Colonic mucosa (tissue), 4 donors: ENCODE results near the gene MTHFS. TPM values are rescaled to one million over a fixed set of nuclear protein-coding genes. Genes with fewer than 3 reads are reported as not detected.

ENCODE experiments used
- DNase-seq: peaks from one replicate; pipeline ENCODE4 v3.0.0-alpha.2; 2020
- H3K27ac ChIP-seq: fragments of 200-600 bp; one replicate; pipeline ENCODE4 v1.8.0; 2021
- H3K27me3 ChIP-seq: fragments of 200-600 bp; one replicate; pipeline ENCODE4 v1.8.0; 2021
- H3K36me3 ChIP-seq: fragments of 200-600 bp; one replicate; pipeline ENCODE4 v1.8.0; 2021
- H3K4me1 ChIP-seq: fragments of 200-600 bp; one replicate; pipeline ENCODE4 v1.8.0; 2021; ENCODE audit warnings: mild to moderate bottlenecking
- H3K4me3 ChIP-seq: fragments of 200-600 bp; one replicate; pipeline ENCODE4 v1.8.0; 2021
- H3K9ac ChIP-seq, 2 donors: one replicate each; pipeline ENCODE4 v1.7.0; 2013; ENCODE audit warnings: control low read depth in 2 of 2, low read depth in 2 of 2, low read length in 2 of 2
- H3K9me3 ChIP-seq: fragments of 200-600 bp; one replicate; pipeline ENCODE4 v1.8.0; 2021
- intact Hi-C: fragments of 100-400 bp; cut with DNase I; formaldehyde crosslinking; loops from one replicate; pipeline ENCODE4 v1.14.1; 2022
- total RNA-seq, 2 donors: library from RNA; stranded (reverse); fragmentation: NEBNext Ultra II Directional in 1 of 2; extraction: Animal tissue kit (Norgen Biotek cat#: 25700) in 1 of 2; gene quantifications; one replicate each; pipeline ENCODE4 v1.2.1, GENCODE V29; 2021
- TF ChIP-seq, protein P1 (sequence below): fragments of 200-600 bp; IDR thresholded peaks from one replicate; pipeline ENCODE4 v1.8.0; 2022; ENCODE audit warnings: antibody characterized with exemption, mild to moderate bottlenecking
- donor health status: healthy.
- donor health status: DM: no; HTN: no; CAD: no.
- donor health status: DM: no; HTN: no; CAD: no.

Gene MTHFS
- total RNA-seq, 2 donors from 2014 or later = 24.6 to 25.9 TPM

DNA sequence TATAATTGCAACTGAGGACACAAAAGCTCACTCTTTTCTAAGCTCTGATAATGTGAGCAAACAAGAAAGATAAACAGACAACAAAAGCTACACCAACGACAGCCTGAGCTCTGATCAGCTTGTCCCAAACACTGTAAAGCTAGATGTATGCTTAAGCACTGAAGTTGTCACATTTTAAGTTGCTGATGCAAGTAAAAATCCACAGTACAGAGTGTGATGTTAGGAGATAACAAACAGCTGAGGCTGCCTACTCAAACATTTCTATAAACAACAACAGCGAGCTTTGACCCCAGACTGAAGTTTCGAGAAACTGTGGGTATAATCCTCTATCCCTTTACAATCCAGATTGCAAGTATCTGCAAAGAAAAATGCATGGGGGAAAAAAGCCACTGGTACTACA, 10.7 kb downstream of the MTHFS start:
- TF ChIP-seq, protein P1, sequence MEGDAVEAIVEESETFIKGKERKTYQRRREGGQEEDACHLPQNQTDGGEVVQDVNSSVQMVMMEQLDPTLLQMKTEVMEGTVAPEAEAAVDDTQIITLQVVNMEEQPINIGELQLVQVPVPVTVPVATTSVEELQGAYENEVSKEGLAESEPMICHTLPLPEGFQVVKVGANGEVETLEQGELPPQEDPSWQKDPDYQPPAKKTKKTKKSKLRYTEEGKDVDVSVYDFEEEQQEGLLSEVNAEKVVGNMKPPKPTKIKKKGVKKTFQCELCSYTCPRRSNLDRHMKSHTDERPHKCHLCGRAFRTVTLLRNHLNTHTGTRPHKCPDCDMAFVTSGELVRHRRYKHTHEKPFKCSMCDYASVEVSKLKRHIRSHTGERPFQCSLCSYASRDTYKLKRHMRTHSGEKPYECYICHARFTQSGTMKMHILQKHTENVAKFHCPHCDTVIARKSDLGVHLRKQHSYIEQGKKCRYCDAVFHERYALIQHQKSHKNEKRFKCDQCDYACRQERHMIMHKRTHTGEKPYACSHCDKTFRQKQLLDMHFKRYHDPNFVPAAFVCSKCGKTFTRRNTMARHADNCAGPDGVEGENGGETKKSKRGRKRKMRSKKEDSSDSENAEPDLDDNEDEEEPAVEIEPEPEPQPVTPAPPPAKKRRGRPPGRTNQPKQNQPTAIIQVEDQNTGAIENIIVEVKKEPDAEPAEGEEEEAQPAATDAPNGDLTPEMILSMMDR = no peak
- H3K36me3 ChIP-seq = no peaks in the 10 kb centered on the region

DNA sequence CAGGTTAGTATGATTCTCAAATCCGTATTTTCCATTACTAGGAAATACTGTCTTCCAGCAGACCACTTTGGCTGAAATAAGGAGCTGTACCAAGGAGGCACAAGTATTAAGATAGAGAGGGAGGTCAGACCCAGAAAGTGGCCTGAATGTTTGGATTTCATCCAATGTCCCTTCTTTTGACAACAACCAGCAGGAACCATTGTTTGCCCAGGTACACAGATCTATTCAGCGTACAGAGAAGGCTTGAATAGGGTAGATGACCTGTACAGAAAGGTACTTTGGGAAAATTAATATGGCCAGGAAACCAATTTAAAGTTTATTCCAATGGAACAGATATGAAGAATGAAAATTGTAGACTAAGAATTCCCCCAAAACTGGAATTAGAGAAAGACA, 12.6 kb downstream of the MTHFS start:
- intact Hi-C loops = no loop called here
- Histone ChIP-seq H3K36me3 (peaks cover 4% of the 10 kb centered on the region), H3K9ac (no peak overlapping the region), H3K27ac (no peak overlapping the region), H3K27me3 (no peaks in the 10 kb centered on the region), H3K4me3 (no peak overlapping the region), H3K4me1 (no peaks in the 10 kb centered on the region), H3K9me3 (no peaks in the 10 kb centered on the region)
- TF ChIP-seq, protein P1 = no peak
- DNase-seq = no peak

More for the DNA sequence above, 10.7 kb downstream of the MTHFS start:
- intact Hi-C loops = no loop called here
- Histone ChIP-seq H3K27ac (no peak overlapping the region), H3K9me3 (no peaks in the 10 kb centered on the region), H3K4me3 (no peak overlapping the region), H3K4me1 (no peaks in the 10 kb centered on the region), H3K9ac (no peak overlapping the region), H3K27me3 (no peaks in the 10 kb centered on the region)
- no peak for DNase-seq

DNA sequence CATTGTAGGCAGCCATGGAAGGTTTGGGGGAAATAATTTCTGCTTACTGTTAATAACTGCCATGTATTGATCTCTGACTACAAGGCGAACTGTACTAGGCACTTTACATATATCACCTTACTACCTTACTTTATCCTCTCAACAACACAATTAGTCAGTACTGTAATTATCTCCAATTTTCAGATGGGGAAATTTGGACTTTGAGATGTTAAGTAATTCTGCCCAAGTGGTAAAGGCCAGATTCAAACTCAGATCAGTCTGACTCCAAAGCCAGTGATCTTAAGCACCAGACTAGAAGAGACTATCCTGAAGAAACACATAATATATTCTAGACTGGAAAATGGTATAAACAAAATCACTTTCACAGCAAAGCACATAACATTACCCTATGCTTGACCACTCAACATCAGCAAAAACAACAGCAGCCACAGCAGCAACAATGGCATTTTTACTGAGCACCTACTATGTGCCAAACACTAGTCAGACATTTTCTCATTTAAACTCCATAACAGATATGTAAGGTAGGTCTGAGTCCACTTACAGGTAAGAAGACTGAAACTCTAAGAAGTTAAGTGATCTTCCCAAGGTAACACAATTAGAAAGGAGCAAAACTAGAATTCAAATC, 13.1 kb downstream of the MTHFS start:
- TF ChIP-seq, protein P1 = no peak
- no peak overlapping the region for H3K27ac ChIP-seq
- H3K9ac ChIP-seq = no peak overlapping the region
- intact Hi-C loops = no loop called here
- H3K36me3 ChIP-seq = peaks cover 4% of the 10 kb centered on the region
- H3K9me3 ChIP-seq = no peaks in the 10 kb centered on the region
- H3K4me1 ChIP-seq = no peaks in the 10 kb centered on the region
- no peaks in the 10 kb centered on the region for H3K27me3 ChIP-seq
- DNase-seq = no peak
- H3K4me3 ChIP-seq = no peak overlapping the region

DNA sequence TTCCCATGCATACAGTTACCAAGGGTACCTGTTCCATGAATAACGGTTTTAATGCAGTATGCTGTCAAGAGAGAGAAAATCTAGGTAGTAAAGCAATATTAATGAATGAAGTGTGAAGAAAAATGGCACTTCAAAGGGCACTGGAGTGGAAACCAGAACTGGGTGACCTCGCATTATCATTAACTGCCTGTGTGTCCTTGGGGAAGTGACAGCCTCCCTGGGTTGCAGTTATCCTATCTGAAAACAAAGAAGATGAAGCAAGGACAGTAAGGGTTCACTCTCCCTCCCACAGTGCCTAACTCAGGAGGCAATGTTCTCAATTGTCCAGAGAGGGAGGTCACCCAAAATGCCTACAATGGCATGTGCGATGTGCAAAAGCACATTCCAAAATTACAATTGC, 15.1 kb downstream of the MTHFS start:
- H3K36me3 ChIP-seq = peaks cover 4% of the 10 kb centered on the region
- H3K9me3 ChIP-seq = peaks cover 4% of the 10 kb centered on the region
- H3K9ac ChIP-seq = no peak overlapping the region
- intact Hi-C loops = no loop called here
- H3K4me1 ChIP-seq = no peaks in the 10 kb centered on the region
- H3K27me3 ChIP-seq = no peaks in the 10 kb centered on the region
- TF ChIP-seq, protein P1 = no peak
- H3K27ac ChIP-seq = no peak overlapping the region
- no peak for DNase-seq
- no peak overlapping the region for H3K4me3 ChIP-seq

DNA sequence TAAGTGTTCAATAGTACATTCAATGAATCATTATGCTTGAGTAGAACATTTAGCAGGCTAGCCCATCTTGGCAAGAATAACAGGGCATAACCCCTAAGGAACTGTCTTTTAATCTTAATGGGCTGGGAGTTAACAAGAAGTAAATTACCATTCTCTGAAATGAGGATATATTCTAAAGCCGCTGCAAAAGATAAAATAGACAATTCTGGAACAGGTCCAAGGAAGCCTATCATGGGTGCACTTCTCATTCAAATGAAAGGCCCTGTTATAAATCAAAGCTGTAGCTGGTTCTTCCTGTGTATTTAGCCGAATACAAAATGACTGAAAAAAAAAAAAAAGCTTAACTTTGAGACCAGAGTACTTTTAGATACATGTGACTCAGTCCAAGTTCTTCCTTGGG, 15.6 kb downstream of the MTHFS start:
- H3K27ac ChIP-seq = no peak overlapping the region
- no peak for DNase-seq
- peaks cover 4% of the 10 kb centered on the region for H3K36me3 ChIP-seq
- TF ChIP-seq, protein P1 = no peak
- H3K9ac ChIP-seq = no peak overlapping the region
- no peaks in the 10 kb centered on the region for H3K27me3 ChIP-seq
- no peak overlapping the region for H3K4me3 ChIP-seq
- H3K4me1 ChIP-seq = no peaks in the 10 kb centered on the region
- intact Hi-C loops = no loop called here
- peaks cover 4% of the 10 kb centered on the region for H3K9me3 ChIP-seq
